Fibroblast of villous mesenchyme (primary cell): ENCODE measurements around the gene POC1A. TPM values are rescaled to one million over a fixed set of nuclear protein-coding genes. Genes with fewer than 3 reads are reported as not detected.
"Not testable (repeated sequence)": the region's sequence is repeated elsewhere in the genome, so short reads cannot be mapped to it uniquely, and the experiment has no call there.

ENCODE experiments used
- DNase-seq: peaks from one replicate; pipeline ENCODE4 v3.0.0-alpha.2; 2010; ENCODE audit warnings: low read depth
- H3K4me3 ChIP-seq: 2 replicates; pipeline ENCODE4 v1.5.1; 2011; ENCODE audit warnings: low read depth, mild to moderate bottlenecking, low read length
- CTCF ChIP-seq: IDR thresholded peaks from 2 replicates; pipeline ENCODE4 v1.5.1; 2012; ENCODE audit warnings: low read depth, mild to moderate bottlenecking, low read length; ENCODE audit not compliant: insufficient read depth
- total RNA-seq: library from RNA; depleted of rRNA; stranded (reverse); fragments of >200 nt; gene quantifications from 2 replicates; pipeline ENCODE4 v1.2.3, GENCODE V29; 2012

The POC1A gene
- total RNA-seq, 1 donor: 5.6 TPM

GRCh38 chr3:52172262-52172757 is 18.1 kb upstream of the POC1A start:
- no peak for DNase-seq
- no peak for TF ChIP-seq CTCF
- no peak overlapping the region for H3K4me3 ChIP-seq

DNA sequence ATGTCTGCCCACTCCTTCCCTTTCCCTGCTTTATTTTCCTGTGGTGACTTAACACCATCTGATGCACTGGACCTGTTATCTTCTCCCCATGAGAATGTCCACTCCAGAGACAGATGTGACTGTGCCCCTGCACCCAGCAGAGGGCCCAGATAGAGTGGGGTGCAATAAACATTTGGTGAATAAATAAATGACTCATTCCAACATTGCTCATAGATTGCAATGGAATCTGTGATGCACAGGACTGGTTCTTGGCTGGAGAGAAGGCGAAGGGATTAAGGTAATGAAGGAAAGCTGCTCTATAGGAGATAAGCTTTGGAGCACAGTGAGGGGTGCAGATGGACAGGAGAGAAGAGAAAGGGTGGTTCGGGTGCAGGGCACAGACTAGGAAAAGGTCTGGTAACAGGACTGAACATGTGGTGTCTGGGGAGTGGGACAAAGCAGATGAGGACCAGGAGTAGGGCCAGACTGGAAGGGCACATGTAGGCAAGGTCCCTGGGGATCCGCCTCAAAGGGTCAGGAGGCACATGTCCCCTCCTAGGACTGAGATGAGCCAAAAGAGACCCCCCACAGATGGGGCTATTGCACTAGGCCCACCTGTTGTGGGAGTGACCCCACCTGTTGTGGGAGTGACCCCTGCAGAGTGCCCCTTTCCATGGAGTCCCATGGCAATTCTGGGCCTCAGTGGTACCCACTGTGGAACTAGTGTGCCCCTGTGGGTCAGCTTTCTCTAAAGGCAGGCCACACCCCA is 17.5 kb upstream of the POC1A start:
- peak; percentile 16 for TF ChIP-seq CTCF
- no peak overlapping the region for H3K4me3 ChIP-seq
- DNase-seq: peak; percentile 68

DNA sequence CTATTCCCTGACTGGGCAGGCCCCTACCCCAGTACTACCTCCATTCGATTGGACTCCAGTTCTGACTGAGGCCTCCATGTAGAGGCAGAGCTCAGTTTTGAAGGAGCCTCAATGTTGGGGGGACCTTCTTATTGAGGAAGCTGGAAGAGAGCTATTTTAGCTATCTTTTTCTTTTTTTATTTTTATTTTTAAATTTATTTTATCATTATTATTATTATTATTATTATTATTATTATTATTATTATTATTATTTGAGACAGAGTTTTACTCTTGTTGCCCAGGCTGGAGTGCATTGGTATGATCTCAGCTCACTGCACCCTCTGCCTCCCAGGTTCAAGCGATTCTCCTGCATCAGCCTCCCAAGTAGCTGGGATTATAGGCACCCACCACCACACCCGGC is 16.0 kb upstream of the POC1A start:
- DNase-seq, H3K4me3 ChIP-seq: not testable (repeated sequence)

DNA sequence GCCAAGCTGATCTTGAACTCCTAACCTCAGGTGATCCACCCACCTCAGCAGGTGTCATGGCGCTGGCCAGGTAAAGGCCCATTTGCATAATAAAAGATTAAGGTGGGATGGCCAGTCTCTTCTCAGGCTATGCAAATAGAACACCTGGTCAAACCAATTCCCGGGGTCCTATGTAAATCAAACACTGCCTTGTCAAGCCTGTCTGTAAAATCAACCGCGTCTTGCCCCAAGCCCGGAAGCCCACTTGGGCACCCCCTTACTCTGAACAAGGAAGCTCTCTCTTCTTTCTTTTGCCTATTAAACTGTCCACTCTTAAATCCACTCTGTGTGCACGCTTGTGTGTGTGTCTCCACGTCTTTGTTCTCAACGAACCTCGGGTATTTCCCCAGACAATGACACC is 13.0 kb upstream of the POC1A start:
- DNase-seq: no peak
- no peak for TF ChIP-seq CTCF
- no peak overlapping the region for H3K4me3 ChIP-seq

DNA sequence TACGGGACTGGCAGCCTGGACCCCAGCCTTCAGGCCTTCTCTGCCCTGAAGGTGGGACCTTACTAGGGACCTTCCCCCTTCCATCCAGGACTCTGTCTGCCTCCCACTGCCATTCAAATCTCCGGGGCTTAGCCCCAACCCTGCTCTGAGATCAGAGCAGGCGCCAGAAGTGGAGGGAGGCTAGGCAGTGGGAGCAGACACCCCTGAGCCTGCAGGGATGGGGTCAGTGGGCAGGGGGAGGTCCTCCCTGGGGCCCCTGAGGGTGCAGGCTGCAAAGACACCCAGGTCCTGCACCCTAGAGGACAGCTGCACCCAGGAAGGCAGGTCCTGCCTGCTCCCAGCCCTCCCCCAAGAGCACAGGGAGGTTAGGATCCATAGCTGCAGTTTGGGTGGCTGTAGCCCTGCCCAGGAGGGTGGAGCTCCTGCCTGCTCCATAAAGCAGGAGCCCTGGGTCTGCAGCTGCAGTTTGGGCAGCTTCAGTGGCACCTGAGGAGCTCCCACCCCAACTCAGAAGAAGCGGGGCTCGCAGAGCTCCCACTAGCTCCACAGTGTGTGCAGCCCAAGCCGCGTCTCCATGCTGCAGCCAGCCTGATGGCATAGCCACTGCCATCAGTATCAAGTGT is 8.1 kb upstream of the POC1A start:
- no peak overlapping the region for H3K4me3 ChIP-seq
- DNase-seq: no peak
- TF ChIP-seq CTCF: no peak

DNA sequence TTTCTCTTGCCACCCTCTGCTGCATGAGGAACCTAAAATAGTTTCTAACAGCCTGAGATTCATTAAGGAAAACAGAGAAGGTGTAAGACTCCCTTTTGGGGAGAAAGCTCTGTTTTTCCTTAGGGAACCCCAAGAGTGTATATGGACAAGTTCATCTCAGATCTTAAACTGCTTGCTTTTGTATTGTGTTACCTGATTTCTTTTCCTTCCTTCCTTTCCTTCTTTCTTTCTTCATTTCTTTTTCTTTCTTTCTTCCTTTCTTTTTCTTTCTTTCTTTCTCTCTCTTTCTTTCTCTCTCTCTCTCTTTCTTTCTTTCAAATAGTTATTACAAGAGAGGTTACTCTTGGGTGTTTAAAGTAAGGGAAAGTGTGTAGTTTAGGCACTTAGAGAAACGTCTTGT is 5.3 kb upstream of the POC1A start:
- TF ChIP-seq CTCF: no peak
- DNase-seq: no peak
- no peak overlapping the region for H3K4me3 ChIP-seq

- H3K4me3 ChIP-seq: no peak overlapping the region
- TF ChIP-seq CTCF: no peak
- DNase-seq: no peak
These were observed 1.7 kb upstream of the POC1A start for GRCh38 chr3:52155912-52156311.
